HepG2 (cell line): ENCODE data around the gene DNAAF9. TPM values are rescaled to one million over a fixed set of nuclear protein-coding genes. Genes with fewer than 3 reads are reported as not detected.

Experiments used
- AKAP8 ChIP-seq: sonication (generic); formaldehyde crosslinking; IDR thresholded peaks from 2 replicates; pipeline ENCODE4 v1.5.1; 2020; ENCODE audit warnings: mild to moderate bottlenecking, missing genetic modification reagents
- BORCS8-MEF2B ChIP-seq: sonication (generic); formaldehyde crosslinking; IDR thresholded peaks from 2 replicates; pipeline ENCODE4 v1.8.0; 2022; ENCODE audit warnings: mild to moderate bottlenecking, missing genetic modification reagents
- EHMT2 ChIP-seq: fragments of 200-600 bp; sonication (generic); IDR thresholded peaks from 2 replicates; pipeline ENCODE4 v1.7.0; 2017; ENCODE audit warnings: antibody characterized with exemption, low read depth, low read length, borderline replicate concordance
- FOXA3 ChIP-seq: IDR thresholded peaks from 2 replicates; pipeline ENCODE4 v1.6.1; 2016; ENCODE audit warnings: missing genetic modification reagents, missing compliant biosample characterization
- GTF2F1 ChIP-seq: fragments of 150-350 bp; IDR thresholded peaks from 2 replicates; pipeline ENCODE4 v1.6.1; 2014; ENCODE audit warnings: low read length
- HES4 ChIP-seq: sonication (generic); formaldehyde crosslinking; IDR thresholded peaks from 2 replicates; pipeline ENCODE4 v1.9.0; 2021; ENCODE audit warnings: mild to moderate bottlenecking, missing genetic modification reagents, borderline replicate concordance
- KIAA2018 ChIP-seq: sonication (generic); formaldehyde crosslinking; IDR thresholded peaks from 2 replicates; pipeline ENCODE4 v1.5.0; 2020; ENCODE audit warnings: mild to moderate bottlenecking, missing genetic modification reagents, borderline replicate concordance
- MATR3 ChIP-seq: sonication (generic); formaldehyde crosslinking; IDR thresholded peaks from 2 replicates; pipeline ENCODE4 v1.4.0; 2020; ENCODE audit warnings: missing genetic modification reagents
- MYNN ChIP-seq: sonication (generic); formaldehyde crosslinking; IDR thresholded peaks from 2 replicates; pipeline ENCODE4 v1.4.0; 2020; ENCODE audit warnings: mild to moderate bottlenecking, low read depth, missing genetic modification reagents
- MYPOP ChIP-seq: sonication (generic); formaldehyde crosslinking; IDR thresholded peaks from 2 replicates; pipeline ENCODE4 v1.8.1; 2023; ENCODE audit warnings: mild to moderate bottlenecking, moderate library complexity, missing genetic modification reagents
- NFIB ChIP-seq: sonication (generic); formaldehyde crosslinking; IDR thresholded peaks from 2 replicates; pipeline ENCODE4 v1.9.0; 2021; ENCODE audit warnings: missing genetic modification reagents, mild to moderate bottlenecking, borderline replicate concordance
- SOX5 ChIP-seq: IDR thresholded peaks from 2 replicates; pipeline ENCODE4 v1.6.1; 2016; ENCODE audit warnings: borderline replicate concordance
- SYNCRIP ChIP-seq: fragments of 200-400 bp; formaldehyde crosslinking; IDR thresholded peaks from 2 replicates; pipeline ENCODE4 v1.6.1; 2018; ENCODE audit warnings: mild to moderate bottlenecking, low read depth, low read length; ENCODE audit not compliant: insufficient read depth
- ZNF264 ChIP-seq: sonication (generic); formaldehyde crosslinking; IDR thresholded peaks from 2 replicates; pipeline ENCODE4 v1.4.0; 2020; ENCODE audit warnings: missing genetic modification reagents
- ZNF563 ChIP-seq: sonication (generic); formaldehyde crosslinking; IDR thresholded peaks from 2 replicates; pipeline ENCODE4 v1.8.0; 2022; ENCODE audit warnings: mild to moderate bottlenecking, moderate library complexity, missing genetic modification reagents
- ZNF772 ChIP-seq: sonication (generic); formaldehyde crosslinking; IDR thresholded peaks from 2 replicates; pipeline ENCODE4 v1.5.0; 2020; ENCODE audit warnings: mild to moderate bottlenecking, missing genetic modification reagents
- ZNF883 ChIP-seq: sonication (generic); formaldehyde crosslinking; IDR thresholded peaks from 2 replicates; pipeline ENCODE4 v1.5.1; 2020; ENCODE audit warnings: mild to moderate bottlenecking, missing genetic modification reagents; ENCODE audit errors: not compliant biosample characterization
- polyA plus RNA-seq, 8 experiments: library from polyadenylated mRNA; depleted of rRNA in 3 of 8; stranded (reverse) in 7 of 8; unstranded in 1 of 8; fragments of >200 nt; fragmentation: Illumina TruSeq in 4 of 8; extraction: Trizol in 4 of 8; gene quantifications; 2 replicates each; pipeline versions ENCODE4 v1.2.1 to v1.2.3, GENCODE V29; 2011 to 2016; ENCODE audit warnings: low read depth in 4 of 8, missing spikeins in 1 of 8, mixed read lengths in 1 of 8; ENCODE audit not compliant: insufficient read depth in 1 of 8
- total RNA-seq, 5 experiments: library from RNA; depleted of rRNA; stranded (reverse); fragments of >200 nt; fragmentation: Illumina TruSeq; extraction: Trizol; gene quantifications; 2 replicates each; pipeline ENCODE4 v1.2.3, GENCODE V29; 2016; ENCODE audit warnings: low read depth in 1 of 5
- TF ChIP-seq, protein P1 (sequence below): sonication (generic); formaldehyde crosslinking; IDR thresholded peaks from 2 replicates; pipeline ENCODE4 v1.4.0; 2020; ENCODE audit warnings: low read depth, missing genetic modification reagents

The DNAAF9 gene
- total and polyA plus RNA-seq, 2 of the 13 experiments (the other 11 are each of a cell fraction or from before 2014, with no cell fraction given), result 10.5 to 14.9 TPM

GRCh38 chr20:3406481-3407039, 909 bp downstream of the DNAAF9 start (continued):
- TF ChIP-seq KIAA2018 (no peak), MATR3 (CRISPR knock-in tag) (no peak), ZNF772 (CRISPR knock-in tag) (no peak), AKAP8 (no peak), SOX5 (CRISPR knock-in tag) (no peak), SYNCRIP (no peak), ZNF264 (CRISPR knock-in tag) (no peak), NFIB (no peak), ZNF883 (CRISPR knock-in tag) (no peak), GTF2F1 (no peak), FOXA3 (CRISPR knock-in tag) (no peak), BORCS8-MEF2B (CRISPR knock-in tag) (no peak), MYPOP (CRISPR knock-in tag) (no peak), ZNF563 (CRISPR knock-in tag) (no peak), HES4 (CRISPR knock-in tag) (peak; percentile 40; the same call in 1 of the 2 replicates), MYNN (CRISPR knock-in tag) (no peak), EHMT2 (no peak)
- TF ChIP-seq, protein P1, sequence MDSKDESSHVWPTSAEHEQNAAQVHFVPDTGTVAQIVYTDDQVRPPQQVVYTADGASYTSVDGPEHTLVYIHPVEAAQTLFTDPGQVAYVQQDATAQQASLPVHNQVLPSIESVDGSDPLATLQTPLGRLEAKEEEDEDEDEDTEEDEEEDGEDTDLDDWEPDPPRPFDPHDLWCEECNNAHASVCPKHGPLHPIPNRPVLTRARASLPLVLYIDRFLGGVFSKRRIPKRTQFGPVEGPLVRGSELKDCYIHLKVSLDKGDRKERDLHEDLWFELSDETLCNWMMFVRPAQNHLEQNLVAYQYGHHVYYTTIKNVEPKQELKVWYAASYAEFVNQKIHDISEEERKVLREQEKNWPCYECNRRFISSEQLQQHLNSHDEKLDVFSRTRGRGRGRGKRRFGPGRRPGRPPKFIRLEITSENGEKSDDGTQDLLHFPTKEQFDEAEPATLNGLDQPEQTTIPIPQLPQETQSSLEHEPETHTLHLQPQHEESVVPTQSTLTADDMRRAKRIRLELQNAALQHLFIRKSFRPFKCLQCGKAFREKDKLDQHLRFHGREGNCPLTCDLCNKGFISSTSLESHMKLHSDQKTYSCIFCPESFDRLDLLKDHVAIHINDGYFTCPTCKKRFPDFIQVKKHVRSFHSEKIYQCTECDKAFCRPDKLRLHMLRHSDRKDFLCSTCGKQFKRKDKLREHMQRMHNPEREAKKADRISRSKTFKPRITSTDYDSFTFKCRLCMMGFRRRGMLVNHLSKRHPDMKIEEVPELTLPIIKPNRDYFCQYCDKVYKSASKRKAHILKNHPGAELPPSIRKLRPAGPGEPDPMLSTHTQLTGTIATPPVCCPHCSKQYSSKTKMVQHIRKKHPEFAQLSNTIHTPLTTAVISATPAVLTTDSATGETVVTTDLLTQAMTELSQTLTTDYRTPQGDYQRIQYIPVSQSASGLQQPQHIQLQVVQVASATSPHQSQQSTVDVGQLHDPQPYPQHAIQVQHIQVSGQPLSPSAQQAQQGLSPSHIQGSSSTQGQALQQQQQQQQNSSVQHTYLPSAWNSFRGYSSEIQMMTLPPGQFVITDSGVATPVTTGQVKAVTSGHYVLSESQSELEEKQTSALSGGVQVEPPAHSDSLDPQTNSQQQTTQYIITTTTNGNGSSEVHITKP (CRISPR knock-in tag), result no peak; the same call in 1 of the 2 replicates
